Measurements from ENCODE around the gene ARPC1B. TPM values are rescaled to one million over a fixed set of nuclear protein-coding genes. Genes with fewer than 3 reads are reported as not detected.

ARPC1B gene
- total and polyA plus RNA-seq, 2 of the 8 experiments (the other 6 are each of a cell fraction or from before 2014, with no cell fraction given): 64.5 to 115 TPM

DNA sequence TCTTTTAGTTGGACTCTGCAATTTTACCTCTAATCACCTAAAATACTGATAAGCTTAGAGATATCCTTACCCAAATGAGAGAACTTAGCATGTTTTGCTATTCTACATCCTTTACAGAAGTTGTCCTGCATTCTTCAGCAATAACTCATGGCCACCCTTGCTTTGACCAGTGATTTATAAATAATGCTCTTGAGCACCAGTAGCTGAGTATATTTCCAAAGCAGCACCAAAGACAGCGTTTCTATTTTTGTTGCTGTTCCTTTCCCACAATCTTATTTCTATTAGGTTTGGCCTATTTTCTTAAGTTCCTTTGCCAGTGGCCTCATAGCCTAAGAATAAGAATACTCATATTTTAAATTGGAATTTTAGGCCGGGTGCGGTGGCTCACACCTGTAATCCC is 33.9 kb upstream of the ARPC1B start:
- FAIRE-seq (no peak), DNase-seq (ENCODE audit: low read depth in 1 of 2, low spot score in 2 of 2) (no peak)
- POLR2A ChIA-PET (ENCODE audit: partially characterized antibody): no interaction called here
- TF ChIP-seq TEAD4 (IDR thresholded peaks at IDR 0.05; ENCODE audit: low read depth, low read length) (no peak), ZNF274 (IDR thresholded peaks at IDR 0.05; ENCODE audit: borderline replicate concordance, extremely low read depth, low read length) (no peak), EZH2 (IDR thresholded peaks at IDR 0.05; ENCODE audit: low read depth, low read length, severe bottlenecking) (no peak), JUN (IDR thresholded peaks at IDR 0.05; ENCODE audit: low read depth, low read length) (no peak)

More for the DNA sequence above, 33.9 kb upstream of the ARPC1B start:
- Histone ChIP-seq H4K5ac (ENCODE audit: insufficient read length, low read depth, low read length) (no peak overlapping the region), H3K79me2 (ENCODE audit: control insufficient read depth in 1 of 2, insufficient read depth in 2 of 2, low read length in 2 of 2) (no peaks in the 10 kb centered on the region), H3K27ac (ENCODE audit: low read depth, low read length) (no peak overlapping the region), H2BK12ac (ENCODE audit: low read depth, low read length) (no peak overlapping the region), H4K20me1 (replicated peaks in 1 of 2; ENCODE audit: control insufficient read depth in 1 of 2, insufficient read depth in 2 of 2, low read length in 2 of 2) (no peaks in the 10 kb centered on the region), H4K8ac (ENCODE audit: extremely low read depth, insufficient read depth, low read length) (no peak overlapping the region), H3K9me3 (ENCODE audit: insufficient read depth in 2 of 2, low read depth in 1 of 2, low read length in 1 of 2) (no peaks in the 10 kb centered on the region), H4K91ac (replicated peaks; ENCODE audit: insufficient read length, low read length) (no peak overlapping the region), H3K18ac (ENCODE audit: extremely low read depth, low read length) (no peak overlapping the region), H3K4me3 (ENCODE audit: extremely low read depth in 1 of 4, insufficient read depth in 2 of 4, low read depth in 3 of 4, low read length in 4 of 4) (no peak overlapping the region), H2BK20ac (ENCODE audit: low read length) (no peak overlapping the region), H2BK120ac (replicated peaks; ENCODE audit: low read depth, low read length) (no peak overlapping the region), H3K9ac (replicated peaks in 1 of 4; ENCODE audit: extremely low read depth in 1 of 4, low read depth in 3 of 4, low read length in 3 of 4) (no peak overlapping the region), H3K23me2 (ENCODE audit: low read depth, low read length) (no peaks in the 10 kb centered on the region), H3K36me3 (ENCODE audit: control insufficient read depth in 2 of 4, insufficient read depth in 4 of 4, low read length in 3 of 4) (peaks cover 2 to 40% (median 25%) of the 10 kb centered on the region in 4 experiments; a peak in 7 of 8 replicates), H3K4me2 (ENCODE audit: insufficient read depth in 1 of 2, low read depth in 2 of 2, low read length in 2 of 2) (no peak overlapping the region), H3K56ac (replicated peaks; ENCODE audit: insufficient read length, low read depth, low read length) (no peak overlapping the region), H3K27me3 (replicated peaks in 1 of 4; ENCODE audit: control insufficient read depth in 3 of 4, extremely low read depth in 1 of 4, insufficient read depth in 3 of 4, low read length in 3 of 4) (no peaks in the 10 kb centered on the region), H3K23ac (ENCODE audit: insufficient read length) (no peak overlapping the region), H2AFZ (ENCODE audit: low read length) (no peak overlapping the region), H3K4ac (replicated peaks; ENCODE audit: insufficient read length, low read depth, low read length) (no peak overlapping the region), H2BK5ac (ENCODE audit: low read depth, low read length) (no peak overlapping the region), H3K79me1 (ENCODE audit: low read depth, low read length) (no peaks in the 10 kb centered on the region), H2BK15ac (ENCODE audit: low read length) (no peak overlapping the region), H3K4me1 (replicated peaks in 1 of 4; ENCODE audit: control insufficient read depth in 3 of 4, insufficient read depth in 4 of 4, low read length in 3 of 4) (no peaks in the 10 kb centered on the region), H3K14ac (ENCODE audit: insufficient read length) (no peak overlapping the region), H2AK5ac (ENCODE audit: low read depth, low read length) (no peak overlapping the region)
- CTCF ChIA-PET (ENCODE audit: partially characterized antibody): interaction anchor here (0.7 to 0.8 kb wide), 2 partner anchors 15 to 19 kb away, joined by 3 read pairs; no protein-coding TSS in a partner anchor
- WGBS, 2 experiments (ENCODE audit: extremely low coverage in 1 of 2, insufficient coverage in 1 of 2, insufficient read length in 1 of 2, insufficient replicate concordance in 2 of 2, low coverage in 1 of 2, low lambda C conversion rate in 2 of 2, missing lambda C conversion rate in 1 of 2): 94% methylated on average over 3 of the region's 3 CpGs; no CpG with 5 or more reads in 1 of the 2 experiments

Data from H1 (cell line).